Activated B cell treated with CpG ODN at 0.5 μM for 24 hours (primary cell): ENCODE results near the gene SLC6A4. TPM values are rescaled to one million over a fixed set of nuclear protein-coding genes. Genes with fewer than 3 reads are reported as not detected.
"Not testable (repeated sequence)": the region's sequence is repeated elsewhere in the genome, so short reads cannot be mapped to it uniquely, and the experiment has no call there.

Experiments
- ATAC-seq: fragments of 200-7000 bp; cut with Tn5 transposase; one replicate; pipeline ENCODE4 v1.10.0; 2021; ENCODE audit warnings: low read depth, mild to moderate bottlenecking, moderate library complexity
- CTCF ChIA-PET: fragments of 350-600 bp; sonication (Branson Sonifier 250); formaldehyde crosslinking; loops from one replicate; lab custom pipeline; 2021; ENCODE audit warnings: antibody characterized with exemption; lab: Charles Lee
- POLR2A ChIA-PET: fragments of 350-600 bp; sonication (Branson Sonifier 250); formaldehyde crosslinking; loops from one replicate; lab custom pipeline; 2021; ENCODE audit warnings: antibody characterized with exemption; lab: Charles Lee
- DNase-seq: peaks from one replicate; pipeline ENCODE4 v3.0.0; 2022
- H3K27ac Mint-ChIP-seq: one replicate; pipeline ENCODE4 v1.8.0; 2020; ENCODE audit warnings: mixed read lengths
- H3K27me3 Mint-ChIP-seq: one replicate; pipeline ENCODE4 v1.8.0; 2021; ENCODE audit warnings: mixed read lengths
- H3K36me3 Mint-ChIP-seq: one replicate; pipeline ENCODE4 v1.8.0; 2021; ENCODE audit warnings: low read depth, mixed read lengths
- H3K4me1 Mint-ChIP-seq: one replicate; pipeline ENCODE4 v1.8.0; 2021; ENCODE audit warnings: mixed read lengths
- H3K4me3 Mint-ChIP-seq: one replicate; pipeline ENCODE4 v1.8.0; 2020; ENCODE audit warnings: mild to moderate bottlenecking, mixed read lengths
- H3K9me3 Mint-ChIP-seq: one replicate; pipeline ENCODE4 v1.8.0; 2020; ENCODE audit warnings: mixed read lengths
- CTCF ChIP-seq: fragments of 200-600 bp; IDR thresholded peaks from one replicate; pipeline ENCODE4 v1.8.0; 2022; ENCODE audit warnings: antibody characterized with exemption, mild to moderate bottlenecking
- intact Hi-C: fragments of 100-400 bp; cut with micrococcal nuclease; formaldehyde crosslinking; loops from one replicate; pipeline ENCODE4 v1.15.1; 2024
- total RNA-seq: library from RNA; stranded (reverse); gene quantifications from 2 replicates; pipeline ENCODE4 v1.2.3, GENCODE V29; 2022

SLC6A4 gene
- total RNA-seq, 1 donor from 2014 or later, result not detected

- POLR2A ChIA-PET, result no interaction called here
- no peak overlapping the region for H3K27ac Mint-ChIP-seq
Measured at GRCh38 chr17:30155389-30155788, 80.1 kb downstream of the SLC6A4 start.

GRCh38 chr17:30153463-30153862 lies 82.0 kb downstream of the SLC6A4 start:
- no peak for TF ChIP-seq CTCF
- no peak overlapping the region for H3K27ac Mint-ChIP-seq
- DNase-seq (no peak), ATAC-seq (no peak)
- peaks cover 34% of the 10 kb centered on the region for H3K36me3 Mint-ChIP-seq
- H3K27me3 Mint-ChIP-seq, result no peaks in the 10 kb centered on the region
- H3K9me3 Mint-ChIP-seq, result no peaks in the 10 kb centered on the region
- intact Hi-C loops, result no loop called here
- ChIA-PET POLR2A (no interaction called here), CTCF (no interaction called here)
- H3K4me1 Mint-ChIP-seq, result peaks cover 22% of the 10 kb centered on the region
- no peak overlapping the region for H3K4me3 Mint-ChIP-seq

More at GRCh38 chr17:30155389-30155788, 80.1 kb downstream of the SLC6A4 start:
- intact Hi-C loops, result no loop called here
- H3K4me3 Mint-ChIP-seq, result no peak overlapping the region
- CTCF ChIA-PET, result no interaction called here
- ATAC-seq, result no peak
- peaks cover 37% of the 10 kb centered on the region for H3K4me1 Mint-ChIP-seq
- peaks cover 10% of the 10 kb centered on the region for H3K9me3 Mint-ChIP-seq
- DNase-seq, result no peak
- no peaks in the 10 kb centered on the region for H3K27me3 Mint-ChIP-seq
- H3K36me3 Mint-ChIP-seq, result peaks cover 48% of the 10 kb centered on the region
- TF ChIP-seq CTCF, result no peak

GRCh38 chr17:30151471-30151870 lies 84.0 kb downstream of the SLC6A4 start:
- ChIA-PET CTCF (interaction anchor here (0.9 to 1.7 kb wide), 3 partner anchors 15 to 27 kb away, joined by 3 to 5 read pairs (median 3); no protein-coding TSS in a partner anchor), POLR2A (interaction anchor here (0.6 to 0.7 kb wide), 2 partner anchors 12 to 1398 kb away, joined by 3 to 12 read pairs; no protein-coding TSS in a partner anchor)
- peaks cover 22% of the 10 kb centered on the region for H3K36me3 Mint-ChIP-seq
- DNase-seq, result no peak
- H3K27me3 Mint-ChIP-seq, result no peaks in the 10 kb centered on the region
- TF ChIP-seq CTCF, result no peak
- peaks cover 10% of the 10 kb centered on the region for H3K4me1 Mint-ChIP-seq
- no peak overlapping the region for H3K4me3 Mint-ChIP-seq
- ATAC-seq, result no peak
- H3K9me3 Mint-ChIP-seq, result no peaks in the 10 kb centered on the region
- H3K27ac Mint-ChIP-seq, result no peak overlapping the region
- intact Hi-C loops, result no loop called here

- no peak for DNase-seq
- Mint-ChIP-seq H3K4me1 (peaks cover 10% of the 10 kb centered on the region), H3K27me3 (no peaks in the 10 kb centered on the region), H3K27ac (no peak overlapping the region), H3K4me3 (no peak overlapping the region), H3K9me3 (no peaks in the 10 kb centered on the region), H3K36me3 (peaks cover 18% of the 10 kb centered on the region)
- intact Hi-C loops, result no loop called here
- TF ChIP-seq CTCF, result no peak
- no peak for ATAC-seq
- ChIA-PET CTCF (no interaction called here), POLR2A (interaction anchor here (0.7 kb wide), 1 partner anchor 215 kb away, joined by 3 read pairs; no protein-coding TSS in a partner anchor)
Measured at GRCh38 chr17:30148376-30148775, 87.1 kb downstream of the SLC6A4 start.

GRCh38 chr17:30147860-30148259 lies 87.6 kb downstream of the SLC6A4 start:
- Mint-ChIP-seq H3K36me3 (peaks cover 15% of the 10 kb centered on the region), H3K4me1 (peaks cover 12% of the 10 kb centered on the region)
- POLR2A ChIA-PET, result interaction anchor here (0.7 kb wide), 1 partner anchor 214 kb away, joined by 3 read pairs; no protein-coding TSS in a partner anchor
- intact Hi-C loops, H3K9me3 Mint-ChIP-seq, H3K27me3 Mint-ChIP-seq, CTCF ChIA-PET, H3K27ac Mint-ChIP-seq, ATAC-seq, DNase-seq, H3K4me3 Mint-ChIP-seq: not testable (repeated sequence)

Other genes starting within 250 kb of the SLC6A4 start
- 35.3 and 44.2 TPM in 2 replicates for gene NSRP1, start 118.9 kb downstream of the SLC6A4 start, total RNA-seq
- 38.0 and 40.3 TPM in 2 replicates for gene BLMH, start 56.2 kb upstream of the SLC6A4 start, total RNA-seq
- not detected in 2 replicates for gene TMIGD1, start 98.4 kb upstream of the SLC6A4 start, total RNA-seq
- 8.2 and 8.6 TPM in 2 replicates for gene CPD, start 143.2 kb upstream of the SLC6A4 start, total RNA-seq
- 59.9 and 60.7 TPM in 2 replicates for gene GOSR1, start 241.7 kb upstream of the SLC6A4 start, total RNA-seq